K562 (cell line): Measurements from ENCODE around the gene NFATC3. TPM values are rescaled to one million over a fixed set of nuclear protein-coding genes. Genes with fewer than 3 reads are reported as not detected.

Source experiments
- ARHGAP35 ChIP-seq: fragments of 450-650 bp; IDR thresholded peaks from 2 replicates; pipeline ENCODE4 v1.6.1; 2018; ENCODE audit not compliant: partially characterized antibody
- CXXC5 ChIP-seq: fragments of 250-450 bp; sonication (Bioruptor Pico); IDR thresholded peaks from 2 replicates; pipeline ENCODE4 v1.8.0; 2022; ENCODE audit warnings: inconsistent platforms, mild to moderate bottlenecking, moderate library complexity
- FUS ChIP-seq: fragments of 200-400 bp; formaldehyde crosslinking; optimal IDR thresholded peaks from 2 replicates; pipeline ENCODE3; 2017; ENCODE audit warnings: low read depth, low read length
- KDM2B ChIP-seq: fragments of 250-450 bp; sonication (Bioruptor Pico); IDR thresholded peaks from 2 replicates; pipeline ENCODE4 v1.8.0; 2021; ENCODE audit warnings: mild to moderate bottlenecking, moderate library complexity
- SREBF2 ChIP-seq: sonication (generic); formaldehyde crosslinking; IDR thresholded peaks from 2 replicates; pipeline ENCODE4 v1.4.0; 2020; ENCODE audit warnings: mild to moderate bottlenecking, missing genetic modification reagents
- THRAP3 ChIP-seq: fragments of 450-650 bp; IDR thresholded peaks from 2 replicates; pipeline ENCODE4 v1.6.1; 2016; ENCODE audit warnings: mild to moderate bottlenecking, inconsistent platforms, borderline replicate concordance
- polyA plus RNA-seq, 8 experiments: library from polyadenylated mRNA; depleted of rRNA in 4 of 8; stranded (reverse) in 5 of 8; unstranded in 3 of 8; fragments of >200 nt; fragmentation: Nextera tagmentation in 2 of 8; fragmentation: Illumina TruSeq in 1 of 8; extraction: Ambion mirVana in 2 of 8; extraction: Trizol in 1 of 8; gene quantifications; 2 replicates each; pipeline versions ENCODE4 v1.2.1 to v1.2.3, GENCODE V29; 2011 to 2014; ENCODE audit warnings: inconsistent platforms in 1 of 8, missing spikeins in 1 of 8
- total RNA-seq, 7 experiments: library from RNA; depleted of rRNA in 6 of 7; stranded (reverse); fragments of >200 nt in 6 of 7; fragmentation: Illumina TruSeq in 2 of 7; extraction: Trizol in 2 of 7; gene quantifications; 2 replicates each; pipeline versions ENCODE4 v1.2.1 to v1.2.3, GENCODE V29; 2011 to 2021; ENCODE audit warnings: low replicate concordance in 1 of 7
- TF ChIP-seq, protein P1 (sequence below), 2 experiments: fragments of 450-650 bp; formaldehyde crosslinking in 1 of 2; IDR thresholded peaks; 2 replicates each; pipeline versions ENCODE4 v1.4.0 to v1.6.1; 2014 to 2020; ENCODE audit warnings: mild to moderate bottlenecking in 2 of 2, borderline replicate concordance in 1 of 2, low read depth in 1 of 2
- TF ChIP-seq, protein P2 (sequence below): fragments of 450-650 bp; formaldehyde crosslinking; IDR thresholded peaks from 2 replicates; pipeline ENCODE4 v1.4.0; 2020; ENCODE audit warnings: mild to moderate bottlenecking, moderate library complexity
- TF ChIP-seq, protein P3 (sequence below): fragments of 450-650 bp; formaldehyde crosslinking; IDR thresholded peaks from 2 replicates; pipeline ENCODE4 v1.4.0; 2020; ENCODE audit warnings: mild to moderate bottlenecking, moderate library complexity
- TF ChIP-seq, protein P4 (sequence below): sonication (generic); formaldehyde crosslinking; IDR thresholded peaks from 2 replicates; pipeline ENCODE4 v1.8.1; 2023; ENCODE audit warnings: mild to moderate bottlenecking, missing genetic modification reagents
- TF ChIP-seq, protein P5 (sequence below): sonication (generic); formaldehyde crosslinking; IDR thresholded peaks from 2 replicates; pipeline ENCODE4 v1.8.0; 2022; ENCODE audit warnings: mild to moderate bottlenecking, low read depth, missing genetic modification reagents

Gene NFATC3
- total and polyA plus RNA-seq, 9 of the 15 experiments (the other 6 are each of a cell fraction or from before 2014, with no cell fraction given), result 15.7 to 98.4 (median 59.4) TPM

DNA sequence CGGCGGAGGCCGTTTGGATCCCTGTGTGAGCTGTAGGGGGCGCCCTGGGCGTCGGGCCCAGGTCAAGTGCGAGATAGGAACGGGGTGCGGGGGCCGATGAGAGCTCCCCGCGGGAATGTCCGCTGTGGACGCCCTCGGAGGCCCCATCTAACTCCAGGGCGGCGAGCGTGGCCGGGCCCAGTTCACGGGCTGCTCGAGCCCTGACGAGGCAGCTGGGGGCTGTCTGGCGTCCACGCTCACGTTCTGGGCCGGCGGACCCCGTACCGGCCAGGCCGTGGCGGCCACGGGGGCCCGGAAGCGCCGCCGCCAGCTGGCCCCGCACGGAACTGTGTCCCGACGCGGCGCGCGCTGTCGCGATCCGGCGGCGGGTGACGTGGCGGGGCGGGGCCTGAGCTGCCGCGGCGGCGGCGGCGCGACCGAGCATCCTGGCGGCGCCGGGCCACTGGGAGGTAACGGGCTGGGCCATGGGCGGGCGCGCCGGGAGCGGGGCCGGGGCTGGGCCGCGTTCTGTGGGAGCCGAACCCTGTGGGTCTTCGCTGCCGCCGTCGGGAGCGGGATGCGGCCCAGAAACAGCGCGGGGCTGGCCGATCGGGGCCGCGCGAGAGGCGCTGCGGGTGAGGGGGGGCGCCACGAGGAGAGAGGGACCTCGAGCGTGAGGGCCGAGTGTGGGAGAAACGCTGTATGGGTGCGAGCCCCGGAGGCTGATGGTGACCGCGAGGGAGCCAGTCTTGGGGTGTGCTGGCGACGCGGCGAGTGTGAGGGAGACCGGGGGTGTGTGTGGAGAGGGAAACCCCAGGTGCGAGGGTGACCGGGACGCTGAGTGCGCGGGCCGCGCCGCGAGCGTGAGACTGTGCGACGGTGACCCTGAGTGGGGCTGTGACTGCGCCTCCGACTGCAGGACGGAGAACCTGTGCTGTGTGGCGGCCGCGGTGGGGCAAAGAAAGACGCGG, 179.2 kb downstream of the NFATC3 start, which contains the start of gene SLC7A6 (continued):
- TF ChIP-seq, protein P1, sequence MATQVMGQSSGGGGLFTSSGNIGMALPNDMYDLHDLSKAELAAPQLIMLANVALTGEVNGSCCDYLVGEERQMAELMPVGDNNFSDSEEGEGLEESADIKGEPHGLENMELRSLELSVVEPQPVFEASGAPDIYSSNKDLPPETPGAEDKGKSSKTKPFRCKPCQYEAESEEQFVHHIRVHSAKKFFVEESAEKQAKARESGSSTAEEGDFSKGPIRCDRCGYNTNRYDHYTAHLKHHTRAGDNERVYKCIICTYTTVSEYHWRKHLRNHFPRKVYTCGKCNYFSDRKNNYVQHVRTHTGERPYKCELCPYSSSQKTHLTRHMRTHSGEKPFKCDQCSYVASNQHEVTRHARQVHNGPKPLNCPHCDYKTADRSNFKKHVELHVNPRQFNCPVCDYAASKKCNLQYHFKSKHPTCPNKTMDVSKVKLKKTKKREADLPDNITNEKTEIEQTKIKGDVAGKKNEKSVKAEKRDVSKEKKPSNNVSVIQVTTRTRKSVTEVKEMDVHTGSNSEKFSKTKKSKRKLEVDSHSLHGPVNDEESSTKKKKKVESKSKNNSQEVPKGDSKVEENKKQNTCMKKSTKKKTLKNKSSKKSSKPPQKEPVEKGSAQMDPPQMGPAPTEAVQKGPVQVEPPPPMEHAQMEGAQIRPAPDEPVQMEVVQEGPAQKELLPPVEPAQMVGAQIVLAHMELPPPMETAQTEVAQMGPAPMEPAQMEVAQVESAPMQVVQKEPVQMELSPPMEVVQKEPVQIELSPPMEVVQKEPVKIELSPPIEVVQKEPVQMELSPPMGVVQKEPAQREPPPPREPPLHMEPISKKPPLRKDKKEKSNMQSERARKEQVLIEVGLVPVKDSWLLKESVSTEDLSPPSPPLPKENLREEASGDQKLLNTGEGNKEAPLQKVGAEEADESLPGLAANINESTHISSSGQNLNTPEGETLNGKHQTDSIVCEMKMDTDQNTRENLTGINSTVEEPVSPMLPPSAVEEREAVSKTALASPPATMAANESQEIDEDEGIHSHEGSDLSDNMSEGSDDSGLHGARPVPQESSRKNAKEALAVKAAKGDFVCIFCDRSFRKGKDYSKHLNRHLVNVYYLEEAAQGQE (IDR thresholded peaks at IDR 0.05; ENCODE audit: borderline replicate concordance), result peak; percentile 16; the same call in 1 of the 2 replicates
- TF ChIP-seq, protein P1 (CRISPR knock-in tag; IDR thresholded peaks at IDR 0.05; ENCODE audit: low read depth), result peak; percentile 64; the same call in 1 of the 2 replicates
- TF ChIP-seq CXXC5 (CRISPR knock-in tag) (peak; percentile 97), SREBF2 (CRISPR knock-in tag) (no peak), ARHGAP35 (no peak), THRAP3 (no peak), KDM2B (CRISPR knock-in tag) (0 out of 2 replicates have a peak, but pooled peaks have one; percentile 61), FUS (peak; percentile 10)
- TF ChIP-seq, protein P2, sequence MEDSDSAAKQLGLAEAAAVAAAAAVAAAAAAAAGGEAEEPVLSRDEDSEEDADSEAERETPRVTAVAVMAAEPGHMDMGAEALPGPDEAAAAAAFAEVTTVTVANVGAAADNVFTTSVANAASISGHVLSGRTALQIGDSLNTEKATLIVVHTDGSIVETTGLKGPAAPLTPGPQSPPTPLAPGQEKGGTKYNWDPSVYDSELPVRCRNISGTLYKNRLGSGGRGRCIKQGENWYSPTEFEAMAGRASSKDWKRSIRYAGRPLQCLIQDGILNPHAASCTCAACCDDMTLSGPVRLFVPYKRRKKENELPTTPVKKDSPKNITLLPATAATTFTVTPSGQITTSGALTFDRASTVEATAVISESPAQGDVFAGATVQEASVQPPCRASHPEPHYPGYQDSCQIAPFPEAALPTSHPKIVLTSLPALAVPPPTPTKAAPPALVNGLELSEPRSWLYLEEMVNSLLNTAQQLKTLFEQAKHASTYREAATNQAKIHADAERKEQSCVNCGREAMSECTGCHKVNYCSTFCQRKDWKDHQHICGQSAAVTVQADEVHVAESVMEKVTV, result peak; percentile 44; the same call in 1 of the 2 replicates
- TF ChIP-seq, protein P3, sequence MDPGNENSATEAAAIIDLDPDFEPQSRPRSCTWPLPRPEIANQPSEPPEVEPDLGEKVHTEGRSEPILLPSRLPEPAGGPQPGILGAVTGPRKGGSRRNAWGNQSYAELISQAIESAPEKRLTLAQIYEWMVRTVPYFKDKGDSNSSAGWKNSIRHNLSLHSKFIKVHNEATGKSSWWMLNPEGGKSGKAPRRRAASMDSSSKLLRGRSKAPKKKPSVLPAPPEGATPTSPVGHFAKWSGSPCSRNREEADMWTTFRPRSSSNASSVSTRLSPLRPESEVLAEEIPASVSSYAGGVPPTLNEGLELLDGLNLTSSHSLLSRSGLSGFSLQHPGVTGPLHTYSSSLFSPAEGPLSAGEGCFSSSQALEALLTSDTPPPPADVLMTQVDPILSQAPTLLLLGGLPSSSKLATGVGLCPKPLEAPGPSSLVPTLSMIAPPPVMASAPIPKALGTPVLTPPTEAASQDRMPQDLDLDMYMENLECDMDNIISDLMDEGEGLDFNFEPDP (CRISPR knock-in tag), result no peak
- TF ChIP-seq, protein P4, sequence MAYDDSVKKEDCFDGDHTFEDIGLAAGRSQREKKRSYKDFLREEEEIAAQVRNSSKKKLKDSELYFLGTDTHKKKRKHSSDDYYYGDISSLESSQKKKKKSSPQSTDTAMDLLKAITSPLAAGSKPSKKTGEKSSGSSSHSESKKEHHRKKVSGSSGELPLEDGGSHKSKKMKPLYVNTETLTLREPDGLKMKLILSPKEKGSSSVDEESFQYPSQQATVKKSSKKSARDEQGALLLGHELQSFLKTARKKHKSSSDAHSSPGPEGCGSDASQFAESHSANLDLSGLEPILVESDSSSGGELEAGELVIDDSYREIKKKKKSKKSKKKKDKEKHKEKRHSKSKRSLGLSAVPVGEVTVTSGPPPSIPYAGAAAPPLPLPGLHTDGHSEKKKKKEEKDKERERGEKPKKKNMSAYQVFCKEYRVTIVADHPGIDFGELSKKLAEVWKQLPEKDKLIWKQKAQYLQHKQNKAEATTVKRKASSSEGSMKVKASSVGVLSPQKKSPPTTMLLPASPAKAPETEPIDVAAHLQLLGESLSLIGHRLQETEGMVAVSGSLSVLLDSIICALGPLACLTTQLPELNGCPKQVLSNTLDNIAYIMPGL, result peak; percentile 6; the same call in 1 of the 2 replicates
- TF ChIP-seq, protein P5, sequence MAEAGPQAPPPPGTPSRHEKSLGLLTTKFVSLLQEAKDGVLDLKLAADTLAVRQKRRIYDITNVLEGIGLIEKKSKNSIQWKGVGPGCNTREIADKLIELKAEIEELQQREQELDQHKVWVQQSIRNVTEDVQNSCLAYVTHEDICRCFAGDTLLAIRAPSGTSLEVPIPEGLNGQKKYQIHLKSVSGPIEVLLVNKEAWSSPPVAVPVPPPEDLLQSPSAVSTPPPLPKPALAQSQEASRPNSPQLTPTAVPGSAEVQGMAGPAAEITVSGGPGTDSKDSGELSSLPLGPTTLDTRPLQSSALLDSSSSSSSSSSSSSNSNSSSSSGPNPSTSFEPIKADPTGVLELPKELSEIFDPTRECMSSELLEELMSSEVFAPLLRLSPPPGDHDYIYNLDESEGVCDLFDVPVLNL (CRISPR knock-in tag), result no peak
